GF-D8 (cell line): ENCODE data around the gene KCNK18.
"Not testable (repeated sequence)": the region's sequence is repeated elsewhere in the genome, so short reads cannot be mapped to it uniquely, and the experiment has no call there.

ENCODE experiments used
- DNase-seq: peaks from one replicate; lab custom pipeline; 2025; lab: John Stamatoyannopoulos, UW

The KCNK18 gene

GRCh38 chr10:117221156-117221711 lies 23.9 kb downstream of the KCNK18 start:
- no peak for DNase-seq

- DNase-seq, result no peak
These were observed 25.3 kb downstream of the KCNK18 start for GRCh38 chr10:117222552-117222951.

- DNase-seq, result no peak
These were observed 25.8 kb downstream of the KCNK18 start for GRCh38 chr10:117222976-117223692.

GRCh38 chr10:117223693-117224430 lies 26.6 kb downstream of the KCNK18 start:
- DNase-seq, result no peak

GRCh38 chr10:117224881-117225280 lies 27.6 kb downstream of the KCNK18 start:
- no peak for DNase-seq

- peak; percentile 21 for DNase-seq
These were observed 29.6 kb downstream of the KCNK18 start for GRCh38 chr10:117226813-117227451.

GRCh38 chr10:117228210-117228609 lies 30.9 kb downstream of the KCNK18 start:
- DNase-seq, result no peak

GRCh38 chr10:117230107-117230506 lies 32.8 kb downstream of the KCNK18 start:
- not testable (repeated sequence) for DNase-seq

GRCh38 chr10:117237401-117237991 lies 40.2 kb downstream of the KCNK18 start:
- DNase-seq, result peak; percentile 89

- DNase-seq, result no peak
These were observed 41.8 kb downstream of the KCNK18 start for GRCh38 chr10:117239051-117239450.

- no peak for DNase-seq
These were observed 42.7 kb downstream of the KCNK18 start for GRCh38 chr10:117239721-117240620.

GRCh38 chr10:117240621-117241529 lies 43.6 kb downstream of the KCNK18 start, which contains the start of gene SLC18A2:
SLC18A2 (plus strand) TSS chr10:117241114; CDS start chr10:117241694, 580 bp downstream.
- DNase-seq, result no peak

GRCh38 chr10:117241541-117242462 lies 44.5 kb downstream of the KCNK18 start:
- DNase-seq, result no peak

GRCh38 chr10:117242463-117242832 lies 45.2 kb downstream of the KCNK18 start:
- no peak for DNase-seq

- DNase-seq, result no peak
These were observed 49.8 kb downstream of the KCNK18 start for GRCh38 chr10:117246997-117247671.

- DNase-seq, result no peak
These were observed 51.6 kb downstream of the KCNK18 start for GRCh38 chr10:117248750-117249465.

- DNase-seq, result no peak
These were observed 52.3 kb downstream of the KCNK18 start for GRCh38 chr10:117249493-117250093.
